GM21619 (cell line): Measurements from ENCODE around the gene WHRN.

ENCODE experiments used
- ATAC-seq: cut with Tn5 transposase; IDR thresholded peaks from one replicate; pipeline ENCODE4 v1.9.1; 2021; ENCODE audit not compliant: unreplicated experiment

The WHRN gene

DNA sequence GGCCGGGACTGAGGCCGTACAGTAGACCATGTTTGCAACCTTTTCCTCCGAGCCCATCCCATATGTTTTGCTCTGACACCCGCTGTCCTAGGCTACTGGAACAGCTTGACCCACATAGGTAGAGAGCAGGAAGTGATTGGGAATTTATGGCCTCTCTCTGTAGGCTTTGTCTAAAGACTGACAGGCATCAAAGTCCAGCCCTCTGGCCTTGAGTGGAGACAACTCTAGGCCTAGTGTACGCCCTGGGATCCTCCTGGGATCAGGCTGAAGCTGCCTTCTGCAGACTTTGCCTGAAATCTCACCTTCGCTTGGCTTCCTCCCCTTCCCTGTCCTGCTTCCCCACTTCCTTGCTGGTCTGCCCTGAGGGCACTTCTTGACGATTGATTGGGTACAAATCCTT lies 103.9 kb downstream of the WHRN start:
- ATAC-seq, result no peak

DNA sequence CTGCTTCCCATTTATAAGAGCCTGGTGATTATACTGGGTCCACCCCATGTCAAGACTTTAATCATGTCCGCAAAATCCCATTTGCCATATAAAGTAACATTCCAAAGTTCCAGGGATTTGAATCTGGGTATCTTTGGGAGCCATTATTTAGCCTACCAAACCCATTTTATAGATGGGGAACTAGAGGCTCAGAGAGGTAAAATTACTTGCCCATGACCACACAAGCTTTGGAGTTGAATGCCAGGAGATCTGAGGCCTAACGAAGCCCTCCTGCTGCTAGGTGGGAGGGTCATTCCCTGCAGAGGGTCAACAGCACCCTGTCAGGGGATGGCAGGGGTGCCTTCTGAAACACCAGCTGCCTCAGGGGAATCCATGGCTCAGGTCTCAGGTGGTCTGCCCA lies 104.5 kb downstream of the WHRN start:
- ATAC-seq, result no peak

DNA sequence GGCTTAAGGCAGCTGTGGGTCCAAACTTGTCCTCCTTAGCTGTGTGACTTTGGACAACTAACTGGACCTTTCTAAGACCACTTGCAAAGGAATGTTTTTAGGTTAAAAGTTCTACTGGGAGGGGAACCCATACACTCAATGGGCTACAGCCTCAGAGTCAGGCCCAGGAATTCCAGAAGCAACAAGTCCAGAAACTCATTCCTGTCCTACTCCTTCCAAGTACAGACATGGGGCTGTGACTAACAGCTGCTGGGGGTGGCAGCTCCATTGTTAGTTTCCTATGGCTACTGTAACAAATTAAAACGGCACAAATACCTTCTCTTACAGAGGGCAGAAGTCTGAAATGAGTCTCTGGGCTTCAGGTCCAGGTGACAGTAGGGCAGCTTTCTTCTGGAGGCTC lies 105.1 kb downstream of the WHRN start:
- ATAC-seq, result no peak

DNA sequence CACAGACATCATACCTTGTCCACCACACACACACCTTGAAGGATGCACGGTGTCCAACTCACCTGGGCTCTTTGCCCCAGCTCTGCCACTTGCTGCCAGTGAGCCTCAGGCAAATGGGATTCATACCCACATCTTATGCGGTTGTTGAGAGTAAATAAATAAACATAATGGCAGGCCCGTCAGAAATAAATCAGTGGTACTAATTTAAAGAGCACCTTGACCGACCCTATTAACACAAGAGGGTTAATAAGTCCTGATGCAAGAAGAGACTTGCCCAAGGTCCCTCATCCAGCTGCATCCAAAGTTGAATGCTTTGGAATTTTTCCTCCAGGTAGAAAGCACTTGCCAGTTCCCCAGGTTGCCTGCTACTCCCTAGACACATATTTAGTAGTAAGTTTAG lies 105.9 kb downstream of the WHRN start:
- no peak for ATAC-seq

DNA sequence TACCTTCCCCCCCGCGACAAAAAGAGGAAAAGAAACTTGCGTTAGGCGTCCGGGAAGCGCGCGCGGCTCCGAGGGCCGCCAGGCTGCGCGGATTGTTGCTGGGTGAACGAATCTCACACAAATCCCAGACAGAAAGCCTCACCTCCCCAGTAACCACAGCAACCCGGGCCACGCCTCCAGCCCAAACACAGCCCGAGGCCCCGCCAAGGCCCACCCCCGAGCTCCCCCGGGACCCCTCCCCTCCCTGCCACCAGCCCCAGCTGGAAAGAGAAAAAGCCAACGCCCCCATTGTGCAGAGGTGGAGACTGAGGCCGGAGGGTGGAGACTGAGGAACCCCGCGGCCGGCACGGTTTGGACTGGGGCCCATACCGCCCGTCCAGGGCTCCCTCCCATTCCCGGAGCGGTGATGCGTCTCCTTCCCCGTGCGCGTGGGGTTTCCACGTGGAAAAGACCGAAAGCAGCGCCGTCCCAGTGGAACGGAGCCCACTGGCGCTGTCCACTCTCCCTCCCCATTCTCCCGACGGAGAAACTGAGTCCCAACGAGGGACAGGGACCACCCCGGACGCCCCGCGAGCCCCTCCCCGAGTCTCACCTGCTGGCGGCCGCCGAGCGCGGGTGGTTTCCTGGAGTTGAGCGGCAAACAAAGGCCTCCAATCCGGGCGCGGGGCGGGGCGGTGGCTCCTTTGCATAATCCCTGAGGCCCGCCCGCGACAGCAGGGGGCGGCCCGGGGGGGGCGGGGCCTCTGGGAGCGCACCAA lies 107.2 kb downstream of the WHRN start:
- ATAC-seq, result peak; percentile 72

DNA sequence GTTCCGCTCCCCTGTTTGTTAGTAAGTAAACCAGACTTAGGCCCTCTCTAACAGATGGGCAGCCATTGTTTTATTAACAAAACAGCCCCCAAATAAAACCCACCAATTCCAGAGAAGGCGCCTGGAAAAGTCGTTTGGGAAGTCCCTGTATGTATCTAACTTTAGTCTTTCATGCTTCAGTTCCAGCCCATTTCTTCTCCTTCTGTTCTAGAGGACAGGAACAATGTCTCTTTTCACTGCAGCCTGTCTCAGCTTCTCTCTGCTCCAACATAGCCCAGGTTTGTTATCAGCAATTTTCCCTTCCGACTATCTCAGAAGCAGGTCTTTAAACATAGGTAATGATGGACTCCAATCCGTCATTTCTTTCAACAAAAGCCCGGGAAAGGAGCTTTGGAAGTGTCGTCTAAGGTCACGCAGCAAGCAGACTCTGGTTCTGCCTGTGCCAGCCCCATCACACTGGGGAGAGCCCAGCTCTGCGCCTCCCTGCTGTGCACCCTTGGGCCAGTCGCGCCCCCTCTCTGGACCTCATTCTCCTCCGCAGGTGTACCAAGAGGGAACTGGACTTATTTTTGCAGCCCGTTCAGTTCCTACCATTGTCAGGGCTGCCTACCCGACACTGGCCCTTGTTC lies 107.9 kb downstream of the WHRN start:
- ATAC-seq, result no peak

DNA sequence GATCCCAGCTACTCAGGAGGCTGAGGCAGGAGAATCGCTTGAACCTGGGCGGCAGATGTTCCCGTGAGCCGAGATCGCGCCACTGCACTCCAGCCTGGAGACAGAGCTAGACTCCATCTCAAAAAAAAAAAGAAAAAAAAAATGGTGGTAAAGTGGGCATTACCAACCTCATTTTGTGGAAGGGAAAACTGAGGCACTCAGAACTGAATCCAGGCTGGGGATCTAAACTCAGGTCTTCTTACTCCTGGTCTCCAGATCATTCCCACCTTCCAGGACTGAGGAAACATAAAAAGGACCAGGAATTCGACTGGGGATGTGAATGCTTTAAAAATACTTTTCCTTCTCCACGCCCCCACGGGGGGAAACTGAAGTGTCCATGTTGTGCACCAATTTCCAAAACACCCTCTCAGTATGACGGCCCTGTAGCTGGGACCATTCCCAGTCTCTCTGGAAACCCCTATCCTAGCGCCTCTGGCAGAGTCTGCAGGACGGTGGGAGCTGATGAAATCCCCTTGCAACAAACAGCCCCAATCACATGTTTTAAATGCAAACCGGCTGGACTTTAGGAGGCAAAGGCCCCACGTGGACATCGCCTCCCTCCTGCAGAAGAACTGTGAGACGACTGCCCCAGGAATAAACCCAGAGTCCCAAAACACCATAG lies 108.6 kb downstream of the WHRN start:
- ATAC-seq, result no peak

DNA sequence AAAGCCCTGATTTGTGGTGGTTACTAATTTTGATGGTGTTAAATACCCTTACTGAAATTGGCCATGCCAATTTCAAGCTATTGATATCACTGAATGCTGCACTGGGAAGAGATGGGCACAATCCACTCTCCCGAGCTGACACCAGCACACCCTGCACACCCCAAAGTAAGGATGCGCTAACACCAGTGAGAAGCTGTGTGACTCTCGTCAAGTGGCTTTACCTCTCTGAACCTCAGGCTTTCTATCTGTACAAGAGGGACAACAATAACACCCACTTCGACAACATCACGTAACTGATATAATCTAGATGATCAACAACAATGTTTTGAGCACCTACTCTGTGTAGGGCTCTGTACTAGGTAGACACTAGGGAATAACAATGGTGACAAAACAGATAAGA lies 109.5 kb downstream of the WHRN start:
- ATAC-seq, result no peak

DNA sequence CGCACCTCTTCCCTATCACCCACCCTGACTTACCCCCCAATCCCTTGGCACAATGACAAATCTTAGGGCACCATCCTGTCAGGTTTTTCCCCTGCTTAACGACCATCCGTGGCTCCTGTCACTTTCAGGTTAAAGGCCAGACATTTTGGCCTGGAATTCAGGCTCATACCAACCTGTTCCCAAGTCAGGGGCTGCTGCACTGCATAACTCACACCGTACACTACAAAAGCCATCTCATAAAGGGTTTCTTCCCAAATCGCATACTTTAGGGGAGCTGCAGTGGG lies 110.0 kb downstream of the WHRN start:
- ATAC-seq, result no peak

DNA sequence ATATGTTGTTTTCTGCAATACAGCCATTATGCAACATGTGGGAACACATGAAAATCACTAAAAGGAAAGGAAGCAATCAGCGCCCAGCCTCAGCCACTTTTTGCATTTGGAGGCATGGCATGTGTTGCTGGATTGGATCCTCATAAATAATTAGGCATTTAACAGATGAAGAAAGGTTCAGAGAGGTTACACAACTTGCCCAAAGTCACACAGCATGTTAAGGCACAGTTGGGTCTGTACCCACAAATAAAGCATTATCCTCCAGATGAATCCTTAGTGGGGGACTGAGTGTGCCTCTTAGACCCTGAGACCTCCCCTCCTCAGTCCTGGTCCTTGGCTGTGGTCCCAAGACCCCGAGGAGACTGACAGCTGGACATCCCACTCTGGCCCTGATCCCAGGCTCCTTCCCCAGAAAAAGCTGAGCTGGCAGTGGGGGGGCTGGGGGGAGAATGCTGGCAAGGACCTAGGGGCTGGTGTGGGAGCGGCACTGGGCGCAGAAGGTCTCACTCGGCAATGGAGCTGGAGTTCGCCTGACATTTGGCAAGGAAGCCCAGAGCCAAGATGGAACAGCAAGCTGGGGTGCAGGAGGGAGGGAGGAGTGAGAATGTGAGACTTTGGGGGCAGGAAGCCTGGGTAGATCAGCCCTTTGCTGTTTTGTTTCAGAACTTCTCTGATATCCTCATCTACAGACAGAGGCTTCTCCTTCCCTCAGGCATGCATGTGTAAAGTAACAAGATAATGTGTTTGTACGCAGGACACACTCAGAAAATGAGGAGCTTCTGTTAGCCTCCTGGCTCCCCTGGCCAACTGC lies 110.5 kb downstream of the WHRN start:
- ATAC-seq, result no peak

DNA sequence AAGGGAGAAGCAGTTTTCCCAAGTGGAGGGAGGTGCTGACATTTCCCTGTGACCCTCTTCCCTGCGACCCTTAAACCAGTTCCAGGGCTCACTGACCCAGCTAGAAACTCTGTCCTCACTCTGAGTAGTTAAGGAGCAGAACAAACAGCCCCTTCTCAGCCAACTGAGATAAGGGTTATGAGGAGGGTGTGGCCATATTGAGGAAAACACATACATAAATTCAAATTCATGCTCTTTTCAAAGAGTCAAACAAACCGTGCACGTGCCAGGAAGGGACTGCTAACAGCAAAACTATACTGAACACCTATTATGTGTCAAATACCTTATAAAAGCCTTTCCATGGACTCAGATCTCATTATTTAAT lies 112.5 kb downstream of the WHRN start:
- ATAC-seq, result no peak

DNA sequence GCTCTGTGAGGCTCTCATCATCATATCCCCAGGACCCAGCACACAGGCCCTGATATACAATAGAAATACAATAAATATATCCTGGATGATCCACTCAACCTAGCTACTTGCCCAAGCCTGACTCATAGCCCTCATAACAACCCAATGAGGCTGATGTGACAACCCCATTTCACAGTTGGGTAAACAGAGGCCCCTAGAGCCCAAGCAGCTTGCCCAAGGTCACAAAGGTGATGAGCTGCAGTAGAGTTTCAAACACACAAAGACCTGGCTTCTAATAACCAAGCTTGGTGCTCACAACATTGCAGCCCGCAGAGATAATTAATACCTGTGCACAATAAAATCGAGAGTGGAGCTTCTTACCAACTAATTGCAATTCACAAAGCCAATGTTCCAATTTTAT lies 114.3 kb downstream of the WHRN start:
- no peak for ATAC-seq

DNA sequence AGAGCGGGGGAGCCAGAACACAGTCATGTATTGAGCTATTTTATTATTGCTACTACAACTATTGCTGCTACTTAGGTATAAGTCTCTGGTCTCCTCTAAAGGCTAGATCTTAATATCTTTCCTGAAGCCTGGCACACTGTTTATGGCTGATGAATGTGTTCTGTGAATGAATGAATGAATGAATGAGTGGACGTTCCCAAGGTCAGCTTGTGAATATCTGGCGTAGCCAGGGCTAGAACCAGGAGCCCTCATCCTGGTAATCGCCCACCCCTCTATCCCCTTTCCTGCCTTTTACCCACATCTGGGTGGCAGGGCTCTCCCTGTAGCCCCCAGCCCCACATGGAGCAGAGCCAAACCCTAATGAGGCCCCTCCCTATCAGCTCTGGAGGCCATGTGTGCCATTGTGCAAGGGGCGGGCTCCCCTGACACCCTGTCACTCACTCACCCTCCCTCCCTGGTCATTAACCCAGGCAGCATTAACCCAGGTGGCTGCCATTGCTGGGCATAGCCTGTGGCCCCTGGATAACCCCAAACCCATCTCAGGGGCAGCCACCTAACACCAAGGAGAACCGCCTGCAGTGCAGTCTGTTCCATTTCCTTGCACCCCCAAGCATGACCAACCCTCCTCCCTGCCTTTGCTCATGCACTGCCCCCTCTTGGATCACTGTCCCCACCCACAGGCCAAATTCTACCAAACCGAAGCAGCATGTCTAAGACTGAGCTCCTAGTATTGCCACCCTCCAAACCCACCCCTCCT lies 115.5 kb downstream of the WHRN start:
- no peak for ATAC-seq

DNA sequence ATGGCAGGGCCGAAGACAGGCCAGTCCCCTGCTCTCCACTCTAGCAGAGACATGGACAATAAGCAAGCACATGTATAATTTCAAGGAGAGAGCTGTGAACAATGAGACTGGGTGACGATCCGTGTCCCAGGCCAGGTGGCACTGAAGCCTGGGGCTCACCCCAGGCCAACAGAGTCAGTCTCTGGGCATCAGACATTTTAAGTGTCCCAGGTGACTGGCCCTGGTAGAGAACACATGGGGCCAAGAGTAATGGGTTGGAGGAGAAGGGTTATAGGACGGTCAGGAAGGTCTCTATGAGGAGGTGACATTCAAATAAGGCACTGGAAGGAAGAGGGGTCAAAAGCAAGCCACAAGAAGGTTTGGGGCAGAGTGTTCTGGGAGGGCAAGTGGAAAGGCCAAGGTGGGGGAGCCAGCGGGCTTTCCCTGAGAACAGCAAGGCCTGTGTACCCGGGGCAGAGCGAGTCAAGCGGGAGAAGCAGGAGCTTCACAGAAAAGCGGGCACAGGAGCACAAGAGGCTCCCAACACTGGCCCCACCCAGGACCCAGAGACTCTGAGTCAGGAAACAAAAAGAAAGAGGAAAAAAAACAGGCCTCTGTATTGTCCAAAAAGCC lies 116.4 kb downstream of the WHRN start:
- no peak for ATAC-seq

DNA sequence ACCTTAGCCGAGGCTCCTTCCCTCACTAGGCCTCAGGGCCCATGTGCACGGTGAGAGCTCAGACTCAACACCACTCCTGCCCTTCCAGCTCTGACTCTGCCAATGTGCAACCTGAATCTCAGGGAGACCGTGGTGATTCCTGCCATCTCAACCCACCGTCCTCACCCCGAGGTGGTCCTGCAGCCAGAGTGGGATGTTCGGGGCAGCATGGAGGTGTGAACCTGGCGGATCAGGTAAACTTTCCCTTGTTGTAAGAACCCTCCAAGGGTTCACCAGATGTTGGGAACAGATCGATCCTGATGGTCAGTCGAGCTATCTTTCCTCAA lies 117.0 kb downstream of the WHRN start:
- no peak for ATAC-seq

DNA sequence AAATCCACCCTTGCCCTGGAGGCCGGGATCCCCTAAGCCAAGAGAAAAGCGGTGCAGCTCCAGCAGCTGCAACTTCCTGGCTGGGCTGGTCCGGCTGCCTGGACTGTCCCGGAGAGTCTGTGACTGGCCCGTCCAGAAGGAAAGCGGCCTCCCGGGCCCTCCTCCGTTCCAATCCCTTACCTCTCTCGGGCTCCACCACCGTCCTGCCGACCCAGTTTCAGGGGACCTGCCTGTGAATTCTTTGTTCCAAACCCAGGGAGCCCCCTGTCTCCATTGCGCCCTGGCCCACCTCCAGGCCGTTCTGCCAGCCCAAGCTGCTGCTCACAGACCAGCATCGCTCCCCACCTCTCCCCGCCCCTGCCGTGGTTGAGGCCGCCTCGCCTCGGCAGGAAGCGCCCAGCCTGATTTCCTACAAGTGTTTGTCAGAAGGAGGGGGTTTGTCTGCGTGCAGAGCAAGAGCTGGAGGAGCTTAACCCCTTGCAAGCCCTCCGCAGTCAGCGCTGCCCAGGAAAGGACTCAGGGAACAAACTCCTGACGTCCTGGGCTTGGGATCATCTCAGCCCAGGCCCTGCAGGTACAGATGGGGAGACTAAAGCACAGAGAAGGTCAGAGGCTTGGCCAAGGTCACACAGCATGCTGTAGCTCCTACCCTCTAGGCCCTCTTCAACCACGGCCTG lies 117.5 kb downstream of the WHRN start, which contains the start of gene AKNA:
AKNA (minus strand) TSS at position 303 of the 677 bp plus-strand sequence. CDS start 6,649 bp downstream, outside the sequence.
- ATAC-seq, result peak; percentile 30

DNA sequence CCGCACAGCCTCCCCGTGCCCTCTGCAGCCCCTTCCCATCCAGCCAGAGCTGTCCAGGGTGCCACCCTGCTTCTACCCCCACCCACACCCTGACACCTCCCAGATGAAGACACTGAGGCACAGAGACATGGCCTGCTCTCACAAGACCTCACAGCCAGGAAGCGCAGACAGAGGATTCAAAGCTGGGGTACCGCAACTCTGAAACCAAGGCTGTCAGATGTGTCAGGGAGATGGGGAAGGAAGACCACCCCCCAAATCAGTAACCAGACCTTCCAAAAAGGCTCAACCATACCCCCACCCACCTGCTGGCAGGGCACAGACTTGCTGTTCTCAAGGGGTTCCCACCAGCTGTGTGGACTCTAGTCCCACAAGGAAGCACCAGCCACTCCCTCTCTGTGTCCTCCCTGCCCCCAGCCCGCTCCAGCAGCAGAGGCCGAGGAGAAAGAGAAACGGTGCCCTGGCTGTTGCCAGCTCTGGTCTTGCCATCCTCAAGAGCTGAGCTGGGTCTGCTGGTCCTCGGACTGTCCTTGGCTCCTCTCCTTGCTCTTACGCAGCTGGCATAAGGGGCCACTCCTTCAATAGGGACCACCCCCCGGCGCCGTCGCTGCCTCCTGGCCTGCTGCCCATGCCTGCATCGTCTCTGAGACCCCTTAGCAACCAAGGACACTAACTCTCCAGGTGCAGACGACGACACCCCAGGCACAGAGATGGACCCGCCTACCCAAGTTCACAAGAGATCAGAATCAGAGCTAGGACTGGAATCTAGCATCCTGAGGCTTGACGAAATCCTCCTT lies 118.2 kb downstream of the WHRN start:
- no peak for ATAC-seq

DNA sequence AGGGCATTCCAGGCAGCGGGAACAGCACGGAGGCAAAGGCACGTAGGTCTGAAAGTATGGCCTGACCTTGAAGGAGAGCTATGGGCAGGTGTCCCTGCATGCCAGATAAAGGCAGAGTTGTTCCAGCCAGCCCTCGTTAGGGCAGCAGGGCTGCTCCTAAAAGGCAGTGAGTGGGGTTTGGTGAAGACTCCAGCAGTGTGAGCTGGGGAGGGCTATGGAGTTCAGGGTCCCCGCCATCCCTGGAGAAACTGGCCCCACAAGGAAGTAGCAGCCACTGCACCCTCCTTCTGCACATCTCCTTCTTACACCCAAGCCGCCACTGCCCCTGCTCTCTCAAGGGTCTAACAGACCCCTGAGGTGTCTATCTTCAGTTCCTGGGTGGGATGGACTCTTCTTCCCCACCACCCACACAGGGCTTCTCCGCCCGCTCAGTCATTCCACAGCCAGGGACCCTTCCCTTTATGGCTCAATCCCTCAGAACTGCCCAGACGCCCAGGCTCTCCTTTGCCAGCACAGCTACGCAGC lies 118.8 kb downstream of the WHRN start:
- ATAC-seq, result no peak
